Stimulated activated CD8-positive, alpha-beta memory T cell treated with anti-CD3 and anti-CD28 coated beads, Interleukin-7, amount 100 ng/mL, for 4 hours (primary cell): ENCODE measurements around the gene PEX7.
"Not testable (repeated sequence)": the region's sequence is repeated elsewhere in the genome, so short reads cannot be mapped to it uniquely, and the experiment has no call there.

ENCODE experiments used
- DNase-seq, 2 donors: peaks; one replicate each; pipeline ENCODE4 v3.0.0-alpha.2; 2020; ENCODE audit warnings: low read depth in 2 of 2

The PEX7 gene

DNA sequence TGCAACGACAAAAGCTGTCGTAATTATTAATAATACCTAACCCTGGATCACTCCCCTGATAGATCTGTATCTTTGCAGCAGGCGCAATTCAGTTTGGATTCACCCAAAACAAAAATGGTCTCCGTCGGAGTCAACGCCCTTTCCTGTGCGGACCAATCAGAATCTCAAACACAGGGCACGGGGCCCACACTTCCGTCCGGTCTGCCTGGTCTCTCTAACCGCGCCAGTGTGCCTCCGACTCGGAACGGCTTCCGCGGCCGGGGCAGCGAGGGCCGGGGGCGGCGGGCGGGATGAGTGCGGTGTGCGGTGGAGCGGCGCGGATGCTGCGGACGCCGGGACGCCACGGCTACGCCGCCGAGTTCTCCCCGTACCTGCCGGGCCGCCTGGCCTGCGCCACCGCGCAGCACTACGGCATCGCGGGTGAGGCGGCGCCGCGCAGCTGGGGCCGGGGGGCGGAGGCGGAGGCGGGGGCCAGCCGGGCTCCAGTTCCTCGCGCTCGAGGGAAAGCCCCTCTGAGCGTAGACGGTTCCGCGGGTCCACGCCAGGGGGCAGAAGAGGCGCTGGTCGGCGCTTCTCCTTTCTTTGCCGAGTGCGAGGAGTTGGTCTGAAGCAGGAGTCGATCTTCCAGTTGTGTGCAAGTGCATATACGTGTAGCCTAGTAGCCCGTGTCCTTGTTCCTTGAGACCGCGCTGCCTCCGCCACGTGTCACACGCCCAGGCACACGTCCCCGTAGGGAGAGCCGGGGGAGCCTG is at the start of gene PEX7:
Gene PEX7, plus strand, starts transcription at position 217 of the 752 bp plus-strand sequence. Its CDS starts 74 bp downstream, at position 291.
- DNase-seq, result peak; percentile 81 to 83

DNA sequence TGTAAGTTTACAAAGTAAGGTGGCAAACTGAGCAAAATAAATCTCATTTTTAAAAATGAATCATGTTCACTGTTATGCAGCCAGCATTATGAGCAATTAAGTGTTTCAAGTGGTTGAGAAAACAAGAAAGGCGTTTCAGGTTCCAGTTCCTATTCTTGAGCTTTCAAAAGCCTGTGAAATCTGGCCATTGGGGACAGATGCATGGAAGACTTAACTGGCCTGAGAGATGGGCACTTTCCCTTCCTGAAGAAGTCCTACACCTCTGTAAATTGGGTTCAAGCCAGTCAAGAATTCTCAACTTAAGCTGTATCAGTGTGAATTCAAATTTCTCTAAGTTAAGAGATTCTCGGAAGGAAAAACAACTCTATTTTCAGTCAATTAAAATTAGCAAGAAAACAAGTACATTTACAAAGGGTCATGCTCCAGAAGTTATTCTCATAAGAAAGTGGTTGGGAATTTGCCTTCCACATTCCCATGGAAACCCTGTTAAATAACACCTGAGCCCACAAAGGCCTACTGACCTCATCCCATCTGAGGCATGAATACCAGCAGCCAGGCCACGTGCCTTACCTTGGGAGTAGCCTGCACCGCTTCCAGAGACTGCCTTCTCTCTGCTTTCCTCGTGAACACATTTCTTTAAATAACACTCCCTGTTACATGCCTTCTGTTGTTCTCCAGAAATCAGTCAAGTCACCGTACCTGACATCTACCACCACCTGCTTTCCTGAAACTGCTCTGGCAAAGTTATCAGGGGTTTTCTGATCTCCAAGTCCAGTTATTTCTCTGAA is 49.5 kb upstream of the PEX7 start:
- DNase-seq, result no peak

DNA sequence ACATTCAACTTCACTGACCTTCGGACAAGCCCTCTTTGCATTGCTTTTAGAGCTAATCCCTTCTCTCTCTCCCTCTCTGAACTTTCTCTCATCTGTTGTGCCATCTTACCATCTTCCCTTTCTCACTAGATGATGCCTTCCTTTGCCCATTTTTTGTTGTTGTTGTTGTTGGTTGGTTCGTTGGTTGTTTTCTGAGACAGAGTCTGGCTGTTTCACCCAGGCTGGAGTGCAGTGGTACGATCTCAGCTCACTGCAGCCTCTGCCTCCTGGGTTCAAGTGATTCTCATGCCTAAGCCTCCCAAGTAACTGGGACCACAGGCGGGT is 49.0 kb upstream of the PEX7 start:
- no peak for DNase-seq

DNA sequence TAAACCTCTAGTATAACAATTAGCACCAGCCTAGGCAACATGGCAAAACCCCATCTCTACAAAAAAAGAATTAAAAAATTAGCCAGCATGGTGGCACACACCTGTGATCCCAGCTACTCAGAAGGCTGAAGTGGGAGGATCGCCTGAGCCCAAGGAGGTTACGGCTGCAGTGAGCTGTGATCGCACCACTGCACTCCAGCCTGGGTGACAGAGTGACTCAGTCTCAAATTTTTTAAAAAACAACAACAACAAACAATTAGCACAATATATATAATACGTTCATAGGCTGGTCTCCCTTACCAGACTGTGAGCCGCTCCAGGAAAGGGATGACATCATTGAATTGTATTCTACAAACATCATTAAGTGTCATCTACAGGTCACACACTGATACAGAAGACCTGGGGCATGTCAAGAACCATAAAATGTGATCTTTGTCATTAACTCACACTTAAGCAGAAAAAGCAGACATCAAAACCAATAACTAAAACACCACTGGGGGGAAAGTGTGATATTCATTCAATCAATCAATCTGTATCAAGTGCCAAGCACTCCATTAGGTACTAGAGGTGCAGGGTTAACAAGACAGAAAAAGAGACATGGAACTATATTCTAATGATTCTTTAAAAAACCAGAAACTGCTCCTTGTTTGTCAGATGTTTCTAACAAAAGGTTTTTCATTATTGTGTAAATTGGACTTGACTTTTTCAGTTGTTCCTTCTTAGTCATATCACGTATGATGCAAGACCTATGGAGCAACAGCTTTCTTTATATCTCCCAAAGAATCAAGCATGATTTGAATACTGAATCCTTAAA is 48.0 kb upstream of the PEX7 start:
- no peak for DNase-seq

DNA sequence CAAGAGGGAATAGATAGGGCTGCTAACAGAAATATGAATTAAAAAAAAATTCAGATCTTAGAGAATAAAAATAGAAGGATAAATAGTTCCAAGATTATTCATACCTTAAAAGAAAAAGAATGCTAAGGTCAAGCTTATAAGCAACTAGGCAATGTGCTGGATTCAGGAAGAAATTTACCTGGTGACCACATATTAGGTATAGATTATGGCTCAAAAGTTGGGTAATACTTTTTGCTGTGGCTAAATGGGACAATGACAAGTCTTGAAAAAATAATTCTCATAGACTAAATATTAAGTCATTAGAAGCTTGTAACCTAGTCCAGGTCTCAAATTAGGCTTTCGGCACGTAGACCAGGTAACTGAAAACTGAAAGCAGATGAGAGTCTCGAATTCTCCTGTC is 47.3 kb upstream of the PEX7 start:
- DNase-seq, result no peak

DNA sequence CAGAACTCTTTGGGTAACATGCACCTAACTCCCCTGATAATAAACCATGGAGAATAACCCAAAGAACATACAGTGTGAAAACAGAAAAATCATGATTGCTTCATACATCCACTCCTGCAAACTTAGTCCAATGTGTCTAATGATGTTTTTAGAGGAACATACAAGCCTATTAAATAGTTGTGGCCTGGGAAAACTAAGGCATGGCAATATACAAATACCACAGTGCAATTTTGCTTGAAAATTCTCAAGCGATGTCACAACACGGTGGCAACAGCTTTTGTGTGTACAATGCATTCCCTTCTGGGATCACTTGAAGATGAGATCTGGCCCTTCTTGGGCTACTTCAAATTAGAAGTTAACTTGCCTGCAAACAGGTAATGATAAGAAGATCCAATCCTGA is 46.8 kb upstream of the PEX7 start:
- DNase-seq, result no peak

GRCh38 chr6:136777651-136778050 is 44.7 kb upstream of the PEX7 start:
- no peak for DNase-seq

DNA sequence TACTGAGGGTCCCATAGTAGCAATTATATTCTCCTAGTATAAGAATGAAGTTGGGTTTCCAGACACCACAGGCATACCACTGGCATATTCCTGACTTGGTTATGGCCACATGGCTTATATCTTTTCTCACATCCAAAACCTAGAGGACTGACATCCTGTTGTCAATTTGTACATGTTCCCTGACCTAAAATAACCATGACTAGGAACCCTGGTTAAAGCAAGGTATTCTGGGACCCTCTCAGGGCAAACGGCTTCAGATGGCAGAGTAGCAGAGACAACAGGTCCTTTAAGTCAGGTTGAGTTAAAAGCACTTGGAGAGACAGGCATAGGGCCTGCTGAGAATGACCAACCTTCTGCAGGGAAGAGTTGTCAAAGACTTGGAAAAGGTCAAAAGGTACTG is 42.7 kb upstream of the PEX7 start:
- no peak for DNase-seq

- DNase-seq, result no peak
Observed at GRCh38 chr6:136780972-136781371, 41.4 kb upstream of the PEX7 start.

- no peak for DNase-seq
Observed at GRCh38 chr6:136782021-136782770, 40.2 kb upstream of the PEX7 start.

DNA sequence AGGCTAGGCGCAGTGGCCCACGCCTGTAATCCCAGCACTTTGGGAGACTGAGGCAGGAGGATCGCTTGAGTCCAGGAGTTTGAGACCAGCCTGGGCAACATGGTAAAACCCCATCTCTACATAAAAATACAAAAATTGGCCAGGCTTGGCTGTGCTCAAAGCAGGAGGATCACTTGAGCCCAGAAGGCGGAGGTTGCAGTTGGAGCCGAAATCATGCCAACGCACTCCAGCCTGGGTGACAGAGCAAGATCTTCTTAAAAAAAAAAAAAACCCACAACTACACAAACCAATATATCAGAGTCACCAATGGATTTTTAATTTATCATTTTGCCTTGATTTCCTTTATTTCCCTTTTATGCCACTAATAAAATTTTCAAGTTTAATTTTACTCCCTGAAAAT is 39.4 kb upstream of the PEX7 start:
- DNase-seq, result no peak

DNA sequence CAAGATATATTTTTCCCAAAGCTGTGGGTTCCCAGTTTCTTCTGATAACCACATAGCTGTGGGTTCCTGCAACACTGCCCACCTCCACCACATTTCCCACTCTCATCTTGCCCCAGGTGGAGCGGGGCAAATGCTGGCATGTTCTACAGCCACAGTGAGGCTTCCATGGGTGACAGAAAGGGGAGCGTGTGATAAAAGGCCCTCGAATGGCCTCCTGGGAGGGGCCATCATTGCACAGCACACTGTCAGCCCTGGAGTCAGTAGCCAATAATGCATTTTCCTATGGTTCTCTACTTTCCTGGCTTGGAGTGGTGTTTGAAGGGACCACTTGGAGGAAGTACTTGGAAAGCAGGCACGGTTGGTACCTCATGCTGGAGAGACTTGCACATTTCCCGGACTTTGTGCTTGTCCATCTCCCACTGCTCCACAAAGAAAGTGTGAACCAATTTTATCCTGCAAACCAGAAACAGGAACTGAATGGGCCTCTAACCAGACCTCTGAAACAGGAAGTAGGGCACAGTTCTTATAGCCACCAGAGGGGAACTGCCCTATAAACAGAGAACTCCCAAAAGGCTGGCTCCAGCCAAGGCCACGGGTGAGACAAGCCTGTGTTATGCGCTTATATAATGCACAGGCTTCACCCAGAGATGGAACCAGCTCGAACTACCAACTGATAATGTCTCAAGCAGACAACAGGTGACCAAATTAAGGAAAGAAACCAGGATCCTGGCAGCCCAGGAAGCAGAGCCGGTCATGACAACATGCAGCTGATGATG is 38.7 kb upstream of the PEX7 start:
- DNase-seq, result no peak

DNA sequence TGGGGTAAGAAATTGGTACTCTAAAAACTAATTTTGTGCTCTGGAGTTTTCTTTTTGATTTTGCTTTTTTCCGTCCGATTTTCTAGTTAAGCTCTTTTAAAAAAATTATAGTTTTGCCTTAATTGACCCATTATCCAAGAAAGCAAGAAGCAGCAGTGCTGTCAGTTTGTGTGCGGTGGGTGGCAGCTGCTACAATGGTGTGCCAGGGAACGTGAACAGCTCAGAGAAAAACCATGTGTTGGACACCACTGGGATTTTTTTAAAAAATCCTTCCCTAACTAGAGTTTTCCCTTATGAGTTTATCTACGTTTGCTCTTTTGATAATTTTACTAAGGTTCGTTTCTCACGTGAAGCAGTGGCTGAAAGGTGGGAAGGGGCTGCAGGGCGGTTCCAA is 38.1 kb upstream of the PEX7 start:
- no peak for DNase-seq

GRCh38 chr6:136784910-136785746 is 37.3 kb upstream of the PEX7 start:
- no peak for DNase-seq

DNA sequence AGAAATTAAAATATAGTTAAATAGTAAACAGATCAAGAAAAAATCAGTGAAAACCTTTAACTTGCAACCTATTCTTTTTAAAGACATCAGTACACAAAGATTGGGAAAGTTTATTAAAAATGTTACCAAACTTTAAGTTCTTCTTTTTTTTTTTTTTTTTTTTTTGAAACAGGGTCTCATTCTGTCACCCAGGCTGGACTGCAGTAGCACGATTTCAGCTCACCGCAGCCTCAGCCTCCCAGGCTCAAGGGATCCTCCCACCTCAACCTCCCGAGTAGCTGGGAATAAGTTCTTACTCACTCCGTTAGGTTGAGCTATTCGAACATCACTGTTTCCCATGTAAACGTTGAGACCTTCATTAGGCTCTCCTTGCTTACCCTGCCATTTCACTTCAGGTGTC is 35.7 kb upstream of the PEX7 start:
- DNase-seq, result no peak

- no peak for DNase-seq
Observed at GRCh38 chr6:136787726-136788068, 34.7 kb upstream of the PEX7 start.

DNA sequence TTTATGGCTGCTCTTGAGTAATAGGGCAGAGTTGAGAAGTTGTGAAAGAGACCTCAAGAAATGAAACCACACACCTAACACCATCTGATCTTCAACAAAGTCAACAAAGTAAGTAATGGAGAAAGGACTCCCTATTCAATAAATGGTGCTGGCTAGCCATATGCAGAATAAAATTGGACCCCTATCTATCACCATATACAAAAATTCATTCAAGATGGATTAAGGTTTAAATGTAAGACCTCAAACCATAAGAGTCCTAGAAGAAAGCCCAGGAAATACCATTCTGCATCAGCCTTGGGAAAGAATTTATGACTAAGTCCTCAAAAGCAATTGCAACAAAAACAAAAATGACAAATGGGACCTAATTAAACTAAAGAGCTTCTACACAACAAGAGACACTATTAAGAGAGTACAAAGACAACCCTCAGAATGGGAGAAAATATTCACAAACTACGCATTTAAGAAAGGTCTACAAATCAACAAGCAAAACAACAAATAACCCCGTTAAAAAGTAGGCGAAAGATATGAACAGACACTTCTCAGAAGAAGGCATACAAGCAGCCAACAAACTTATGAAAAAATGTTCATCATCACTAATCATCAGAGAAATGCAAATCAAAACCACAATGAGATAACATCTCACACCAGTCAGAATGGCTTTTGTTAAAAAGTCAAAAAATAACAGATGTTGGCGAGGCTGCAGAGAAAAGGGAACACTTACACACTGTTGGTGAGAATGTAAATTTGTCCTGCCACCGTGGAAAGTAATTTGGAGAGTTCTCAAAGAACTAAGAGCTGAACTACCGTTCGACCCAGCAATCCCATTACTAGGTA is 34.1 kb upstream of the PEX7 start:
- DNase-seq, result no peak

DNA sequence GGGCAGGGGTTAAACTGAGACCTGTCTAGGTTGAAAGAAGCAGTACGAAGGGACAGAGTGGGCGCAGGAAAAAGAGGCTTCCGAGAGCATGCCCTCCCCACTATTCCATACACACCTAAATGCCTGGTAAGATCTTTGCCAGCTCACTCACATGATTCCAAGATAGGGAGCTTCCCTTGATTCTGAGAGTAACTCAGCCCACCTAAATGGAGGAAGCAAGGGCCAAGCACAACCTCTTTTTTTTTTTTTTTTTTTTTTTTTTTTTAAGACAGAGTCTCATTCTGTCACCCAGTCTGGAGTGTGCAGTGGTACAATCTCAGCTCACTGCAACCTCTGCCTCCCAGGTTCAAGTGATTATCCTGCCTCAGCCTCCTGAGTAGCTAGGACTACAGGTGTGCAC is 33.0 kb upstream of the PEX7 start:
- not testable (repeated sequence) for DNase-seq
